Osteocyte (in vitro differentiated cells): ENCODE data around the gene SAC3D1. TPM values are rescaled to one million over a fixed set of nuclear protein-coding genes. Genes with fewer than 3 reads are reported as not detected.

ENCODE experiments used
- DNase-seq: peaks from one replicate; pipeline ENCODE4 v3.0.0; 2021; ENCODE audit warnings: mixed read lengths; ENCODE audit not compliant: unreplicated experiment; ENCODE audit errors: extremely low spot score
- H3K27ac Mint-ChIP-seq: one replicate; pipeline ENCODE4 v1.8.0; 2021; ENCODE audit warnings: mild to moderate bottlenecking, mixed read lengths; ENCODE audit not compliant: unreplicated experiment
- H3K27me3 Mint-ChIP-seq: one replicate; pipeline ENCODE4 v1.8.0; 2021; ENCODE audit warnings: mixed read lengths; ENCODE audit not compliant: unreplicated experiment
- H3K36me3 Mint-ChIP-seq: one replicate; pipeline ENCODE4 v1.8.0; 2021; ENCODE audit warnings: mixed read lengths; ENCODE audit not compliant: unreplicated experiment
- H3K4me1 Mint-ChIP-seq: one replicate; pipeline ENCODE4 v1.8.0; 2021; ENCODE audit warnings: mixed read lengths; ENCODE audit not compliant: unreplicated experiment
- H3K4me3 Mint-ChIP-seq: one replicate; pipeline ENCODE4 v1.8.0; 2021; ENCODE audit warnings: mild to moderate bottlenecking, moderate library complexity, mixed read lengths; ENCODE audit not compliant: unreplicated experiment
- H3K9me3 Mint-ChIP-seq: one replicate; pipeline ENCODE4 v1.8.0; 2021; ENCODE audit warnings: mixed read lengths; ENCODE audit not compliant: unreplicated experiment
- total RNA-seq: library from RNA; stranded (reverse); gene quantifications from 2 replicates; pipeline ENCODE4 v1.2.1, GENCODE V29; 2021
- TF ChIP-seq, protein P1 (sequence below): fragments of 200-600 bp; sonication (generic); IDR thresholded peaks from 2 replicates; pipeline ENCODE4 v1.5.0; 2021; ENCODE audit warnings: antibody characterized with exemption, mild to moderate bottlenecking, moderate library complexity

Gene SAC3D1
- total RNA-seq, 1 donor from 2014 or later = 15.0 TPM

DNA sequence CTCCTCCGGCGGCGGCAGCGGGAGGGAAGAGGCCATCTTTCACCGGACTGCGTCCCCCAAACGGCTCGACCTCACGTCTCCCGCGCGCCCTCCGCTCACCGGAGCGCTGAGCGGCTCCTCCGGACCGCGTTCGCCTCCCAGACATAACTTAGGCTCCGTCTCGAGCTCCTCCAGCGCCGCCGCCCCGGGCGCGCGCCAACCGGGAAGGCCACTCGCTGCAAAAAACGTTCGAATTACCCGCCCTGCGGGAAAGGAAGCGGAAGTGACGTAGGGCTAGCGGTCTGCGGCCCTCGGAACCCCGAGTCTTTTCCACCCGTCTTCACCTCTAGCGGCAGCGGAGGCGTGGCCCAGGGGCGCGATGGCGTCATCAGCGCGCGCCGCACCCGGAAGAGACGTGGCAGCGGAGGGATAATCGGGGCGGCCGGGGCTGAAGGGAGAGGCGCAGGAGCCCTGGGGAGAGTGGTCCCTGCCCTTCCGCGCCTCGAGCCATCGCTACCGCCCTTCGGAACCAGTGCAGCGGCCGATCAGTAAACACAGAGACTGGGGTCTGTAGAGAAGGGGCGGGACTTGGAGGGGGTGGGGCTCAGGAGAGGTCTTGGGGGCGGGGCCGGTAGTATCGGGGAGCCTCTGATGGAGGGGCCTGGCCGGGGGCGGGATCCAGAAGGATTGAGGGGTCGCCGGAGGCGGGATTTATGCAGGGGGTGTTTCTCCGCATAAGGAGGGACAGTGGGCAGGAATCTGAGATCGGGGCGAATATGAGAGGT, 43.0 kb downstream of the SAC3D1 start, which contains the start of the genes CDCA5 and ZFPL1:
TSS of gene CDCA5 (minus strand) at position 207 of the 764 bp plus-strand sequence. CDS start at position 145, 62 bp downstream.
TSS of gene ZFPL1 (plus strand) at position 389 of the 764 bp plus-strand sequence. CDS start 477 bp downstream, outside the sequence.
- Mint-ChIP-seq H3K36me3 (peaks cover 13% of the 10 kb centered on the region), H3K9me3 (no peaks in the 10 kb centered on the region), H3K27ac (peak within 1 kb of the TSS; percentile 97), H3K4me3 (peak within 1 kb of the TSS; percentile 93), H3K4me1 (peaks cover 31% of the 10 kb centered on the region), H3K27me3 (no peaks in the 10 kb centered on the region)
- DNase-seq = peak; percentile 99
- TF ChIP-seq, protein P1, sequence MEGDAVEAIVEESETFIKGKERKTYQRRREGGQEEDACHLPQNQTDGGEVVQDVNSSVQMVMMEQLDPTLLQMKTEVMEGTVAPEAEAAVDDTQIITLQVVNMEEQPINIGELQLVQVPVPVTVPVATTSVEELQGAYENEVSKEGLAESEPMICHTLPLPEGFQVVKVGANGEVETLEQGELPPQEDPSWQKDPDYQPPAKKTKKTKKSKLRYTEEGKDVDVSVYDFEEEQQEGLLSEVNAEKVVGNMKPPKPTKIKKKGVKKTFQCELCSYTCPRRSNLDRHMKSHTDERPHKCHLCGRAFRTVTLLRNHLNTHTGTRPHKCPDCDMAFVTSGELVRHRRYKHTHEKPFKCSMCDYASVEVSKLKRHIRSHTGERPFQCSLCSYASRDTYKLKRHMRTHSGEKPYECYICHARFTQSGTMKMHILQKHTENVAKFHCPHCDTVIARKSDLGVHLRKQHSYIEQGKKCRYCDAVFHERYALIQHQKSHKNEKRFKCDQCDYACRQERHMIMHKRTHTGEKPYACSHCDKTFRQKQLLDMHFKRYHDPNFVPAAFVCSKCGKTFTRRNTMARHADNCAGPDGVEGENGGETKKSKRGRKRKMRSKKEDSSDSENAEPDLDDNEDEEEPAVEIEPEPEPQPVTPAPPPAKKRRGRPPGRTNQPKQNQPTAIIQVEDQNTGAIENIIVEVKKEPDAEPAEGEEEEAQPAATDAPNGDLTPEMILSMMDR = no peak

DNA sequence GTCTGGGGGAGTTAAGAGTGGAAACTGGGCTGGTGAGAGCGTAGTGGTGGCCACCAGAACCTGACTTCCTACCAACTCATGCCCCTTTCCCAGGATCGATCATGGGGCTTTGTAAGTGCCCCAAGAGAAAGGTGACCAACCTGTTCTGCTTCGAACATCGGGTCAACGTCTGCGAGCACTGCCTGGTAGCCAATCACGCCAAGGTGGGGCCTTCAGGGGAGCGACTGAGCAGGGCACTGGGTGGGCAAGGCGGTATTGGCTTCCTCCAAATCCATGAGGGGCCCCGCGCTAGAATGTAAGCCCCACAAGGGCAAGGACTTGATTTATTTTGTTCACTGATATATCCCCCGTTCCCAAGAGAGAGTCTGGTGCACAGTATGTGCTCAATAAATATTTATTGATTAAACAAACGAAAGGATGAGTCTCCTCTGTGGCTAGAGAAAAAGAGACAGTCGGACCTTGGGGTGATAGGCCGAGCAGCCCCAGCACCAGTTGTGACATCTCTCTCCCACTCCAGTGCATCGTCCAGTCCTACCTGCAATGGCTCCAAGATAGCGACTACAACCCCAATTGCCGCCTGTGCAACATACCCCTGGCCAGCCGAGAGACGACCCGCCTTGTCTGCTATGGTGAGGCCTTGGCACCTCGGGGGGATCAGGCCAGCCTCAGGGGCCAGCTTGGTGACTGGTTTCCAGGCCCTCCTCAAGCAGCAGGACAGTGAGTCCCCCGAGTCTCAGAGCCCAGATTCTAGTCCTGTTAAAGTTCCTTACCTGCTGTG, 43.8 kb downstream of the SAC3D1 start:
- DNase-seq = no peak
- H3K27ac Mint-ChIP-seq = peak overlapping the region; percentile 97
- no peaks in the 10 kb centered on the region for H3K27me3 Mint-ChIP-seq

GRCh38 chr11:65085446-65085845, 44.4 kb downstream of the SAC3D1 start:
- Mint-ChIP-seq H3K27ac (peak overlapping the region; percentile 97), H3K4me1 (peaks cover 31% of the 10 kb centered on the region), H3K4me3 (peak overlapping the region; percentile 93), H3K27me3 (no peaks in the 10 kb centered on the region), H3K36me3 (peaks cover 18% of the 10 kb centered on the region), H3K9me3 (no peaks in the 10 kb centered on the region)
- TF ChIP-seq, protein P1 = no peak
- no peak for DNase-seq

More for the DNA sequence above, 43.8 kb downstream of the SAC3D1 start:
- peak overlapping the region; percentile 93 for H3K4me3 Mint-ChIP-seq
- TF ChIP-seq, protein P1 = no peak
- no peaks in the 10 kb centered on the region for H3K9me3 Mint-ChIP-seq
- H3K4me1 Mint-ChIP-seq = peaks cover 31% of the 10 kb centered on the region
- H3K36me3 Mint-ChIP-seq = peaks cover 18% of the 10 kb centered on the region

- no peak overlapping the region for H3K27ac Mint-ChIP-seq
These were observed 45.8 kb downstream of the SAC3D1 start for GRCh38 chr11:65086809-65087208.

More at GRCh38 chr11:65086809-65087208, 45.8 kb downstream of the SAC3D1 start:
- H3K36me3 Mint-ChIP-seq = peaks cover 18% of the 10 kb centered on the region
- no peaks in the 10 kb centered on the region for H3K9me3 Mint-ChIP-seq
- H3K4me1 Mint-ChIP-seq = peaks cover 31% of the 10 kb centered on the region
- no peak overlapping the region for H3K4me3 Mint-ChIP-seq
- H3K27me3 Mint-ChIP-seq = no peaks in the 10 kb centered on the region
- DNase-seq = no peak
- TF ChIP-seq, protein P1 = no peak
